GM18520 (cell line): ENCODE data around the gene DOCK8.
"Not testable (repeated sequence)": the region's sequence is repeated elsewhere in the genome, so short reads cannot be mapped to it uniquely, and the experiment has no call there.

Experiments used
- ATAC-seq: cut with Tn5 transposase; IDR thresholded peaks from one replicate; pipeline ENCODE4 v1.9.1; 2021; ENCODE audit not compliant: unreplicated experiment

Gene DOCK8

DNA sequence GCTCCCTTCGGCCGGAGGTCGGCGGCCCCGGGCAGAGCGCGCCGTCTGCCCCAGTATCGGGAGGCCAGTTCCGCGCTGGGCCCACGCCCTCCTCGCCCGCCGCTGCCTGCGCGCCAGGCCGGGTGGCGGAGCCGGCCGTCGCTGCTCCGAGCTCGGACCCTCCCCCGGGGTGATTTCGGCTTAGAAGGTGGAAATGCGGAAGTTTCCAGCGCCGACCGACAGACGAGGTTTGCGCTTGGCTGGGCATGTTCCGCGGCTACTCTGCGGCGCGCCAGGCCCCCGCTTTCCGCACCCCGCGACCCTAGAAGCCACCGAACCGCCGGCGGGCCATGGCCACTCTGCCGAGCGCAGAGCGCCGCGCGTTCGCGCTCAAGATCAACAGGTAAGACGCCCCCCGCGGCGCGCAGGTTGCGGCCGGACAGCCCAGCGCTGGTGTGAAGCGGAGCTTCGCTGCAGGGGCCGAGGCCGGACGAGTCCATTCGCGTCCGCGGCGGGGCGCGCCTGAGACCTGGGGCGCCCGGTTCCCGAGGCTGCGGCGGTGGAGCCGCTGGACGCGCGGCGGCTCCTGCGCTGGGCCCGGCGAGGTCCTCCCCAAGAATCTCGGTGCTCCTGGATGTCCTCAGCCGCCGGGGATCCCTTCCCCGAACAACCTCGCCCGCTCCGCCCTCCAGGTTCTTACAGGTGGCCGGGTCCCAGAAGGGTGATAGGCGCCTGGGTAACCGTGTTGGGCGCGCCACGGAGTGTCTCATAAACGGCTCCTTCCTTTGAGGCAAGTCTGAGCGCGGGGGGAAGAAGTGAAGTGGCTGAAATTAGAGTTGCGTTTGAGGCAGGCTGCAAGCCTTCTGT, at the start of gene DOCK8:
DOCK8 (plus strand) TSS at position 218 of the 846 bp plus-strand sequence; CDS start at position 330, 112 bp downstream.
- peak; percentile 70 for ATAC-seq

GRCh38 chr9:169757-170156, 44.9 kb upstream of the DOCK8 start:
- not testable (repeated sequence) for ATAC-seq

DNA sequence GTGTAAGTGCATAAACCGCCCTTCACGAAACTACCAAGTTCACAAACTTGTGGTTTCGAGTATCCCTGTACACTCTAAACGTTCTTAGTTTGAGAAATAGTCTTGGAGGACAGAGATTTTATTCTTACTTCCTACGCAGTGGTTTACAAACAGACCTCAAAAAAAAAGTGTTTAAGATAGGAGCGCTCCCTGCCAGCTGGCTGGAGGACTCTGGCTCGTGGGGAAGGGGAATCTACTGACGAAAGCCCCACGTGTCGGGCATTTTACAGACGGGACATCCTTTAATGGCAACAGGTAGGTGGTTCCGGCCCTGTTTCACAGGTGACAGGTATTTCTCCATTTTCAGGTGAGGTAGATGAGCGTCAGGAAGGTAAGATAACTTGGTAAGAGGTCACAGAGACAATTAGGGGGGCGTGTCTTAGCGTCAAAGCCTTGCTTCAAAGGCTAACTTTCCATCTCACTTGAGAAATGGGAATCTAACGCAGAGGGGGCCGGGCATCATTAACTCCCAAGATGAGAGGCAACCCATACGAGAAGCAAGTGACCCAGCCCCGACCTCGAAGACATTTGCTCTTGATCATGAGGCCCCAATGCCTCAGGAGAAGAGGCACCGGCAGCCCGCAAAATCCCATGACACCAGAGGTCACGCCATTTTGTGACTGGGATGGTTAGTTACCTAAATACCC, 36.4 kb upstream of the DOCK8 start:
- ATAC-seq: not testable (repeated sequence)

DNA sequence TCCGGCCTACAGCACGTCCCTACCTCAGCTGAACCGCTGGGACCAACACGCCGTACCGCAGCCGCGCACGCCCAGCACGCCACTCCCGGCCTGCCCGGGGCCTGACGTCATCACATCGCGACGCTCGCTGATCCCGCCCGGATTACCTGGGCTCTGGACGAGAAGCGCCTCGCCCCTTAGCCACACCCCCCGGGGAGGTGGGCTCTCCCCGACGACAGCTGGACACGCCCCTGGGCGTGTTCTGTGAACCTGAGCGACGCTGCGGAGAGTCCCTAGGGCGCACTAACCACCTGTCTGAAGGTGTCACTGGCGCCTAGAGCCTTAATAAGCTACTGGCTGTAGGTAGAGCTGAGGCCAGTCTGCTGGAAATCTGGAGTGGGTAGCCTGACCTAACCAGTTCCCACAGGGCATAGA, 35.7 kb upstream of the DOCK8 start, which contains the start of gene ZNG1A:
ZNG1A (minus strand) TSS at position 87 of the 414 bp plus-strand sequence. CDS start 87 bp downstream, outside the sequence.
- not testable (repeated sequence) for ATAC-seq

GRCh38 chr9:199601-200000, 15.1 kb upstream of the DOCK8 start:
- ATAC-seq: not testable (repeated sequence)

- ATAC-seq: no peak
Measured at GRCh38 chr9:206481-206880, 8.2 kb upstream of the DOCK8 start.

GRCh38 chr9:209143-209758, 5.4 kb upstream of the DOCK8 start:
- ATAC-seq: no peak

DNA sequence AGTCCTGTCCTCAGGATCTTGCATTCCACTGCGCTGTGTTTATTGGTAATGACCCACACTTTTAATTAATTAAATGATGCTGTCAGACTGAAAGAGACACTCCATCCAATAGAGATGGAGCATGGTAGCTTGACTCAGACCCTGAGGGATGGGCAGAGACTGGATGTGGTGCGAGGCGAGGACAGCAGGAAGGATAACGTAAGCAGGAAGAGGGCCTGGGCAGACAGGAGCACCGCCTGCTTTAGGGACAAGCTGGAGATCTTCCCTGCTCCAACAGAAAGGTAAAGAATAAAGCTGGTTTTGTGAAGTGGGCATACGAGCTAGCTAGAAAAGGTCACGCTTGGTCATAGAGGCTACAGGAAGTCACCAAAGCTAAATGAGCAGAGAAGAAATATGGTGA, 3.6 kb upstream of the DOCK8 start:
- ATAC-seq: no peak

GRCh38 chr9:211557-211956, 3.1 kb upstream of the DOCK8 start:
- no peak for ATAC-seq

DNA sequence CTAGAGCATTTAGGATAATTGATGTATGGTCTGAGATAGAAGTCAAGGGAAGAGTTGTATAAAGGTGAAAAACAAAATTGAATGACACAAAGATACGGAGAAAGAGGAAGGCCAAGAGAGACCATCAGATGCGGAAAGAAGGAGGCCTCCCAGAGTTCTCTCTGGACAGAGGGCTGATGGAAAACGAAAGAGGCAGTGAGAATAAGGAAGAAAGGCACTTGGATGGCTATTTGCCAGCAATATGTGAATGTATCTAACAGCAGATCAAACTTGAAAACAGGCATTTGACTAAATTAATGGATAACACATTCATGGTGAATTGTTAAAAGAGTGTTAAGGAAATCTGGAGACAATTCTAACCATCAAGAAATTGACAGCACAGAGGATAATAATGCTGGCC, 2.4 kb upstream of the DOCK8 start:
- ATAC-seq: no peak

DNA sequence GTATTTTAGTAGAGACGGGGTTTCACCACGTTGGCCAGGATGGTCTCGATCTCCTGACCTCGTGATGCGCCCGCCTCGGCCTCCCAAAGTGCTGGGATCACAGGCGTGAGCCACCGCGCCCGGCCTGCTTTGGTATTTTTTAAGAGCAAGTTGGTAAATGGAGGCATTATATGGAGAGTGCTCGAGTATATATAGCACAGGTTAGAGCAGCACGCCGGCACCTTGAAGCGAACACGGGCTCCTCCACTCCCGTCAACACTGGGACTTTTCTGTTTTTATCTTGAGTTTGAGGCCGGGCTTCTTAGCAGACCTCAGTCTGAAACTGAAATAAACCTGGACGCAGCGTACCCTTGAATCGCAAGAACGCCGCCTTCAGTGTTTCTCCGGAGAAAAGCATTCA, 764 bp upstream of the DOCK8 start:
- ATAC-seq: not testable (repeated sequence)

DNA sequence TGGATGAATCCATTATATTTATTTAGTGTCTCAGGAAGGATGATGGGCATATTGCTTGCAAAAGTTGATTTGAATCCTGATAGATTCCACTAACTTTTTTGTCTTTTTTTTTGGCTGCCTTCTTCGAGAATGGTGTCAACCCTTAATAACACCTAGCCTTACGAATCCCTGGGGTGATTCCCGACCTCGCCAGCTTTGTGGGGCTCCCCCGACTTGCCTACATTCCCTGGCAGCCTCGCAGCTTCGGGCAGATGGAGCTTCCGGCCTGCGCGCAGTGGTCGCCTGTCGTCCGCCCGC, 366 bp upstream of the DOCK8 start:
- ATAC-seq: no peak

DNA sequence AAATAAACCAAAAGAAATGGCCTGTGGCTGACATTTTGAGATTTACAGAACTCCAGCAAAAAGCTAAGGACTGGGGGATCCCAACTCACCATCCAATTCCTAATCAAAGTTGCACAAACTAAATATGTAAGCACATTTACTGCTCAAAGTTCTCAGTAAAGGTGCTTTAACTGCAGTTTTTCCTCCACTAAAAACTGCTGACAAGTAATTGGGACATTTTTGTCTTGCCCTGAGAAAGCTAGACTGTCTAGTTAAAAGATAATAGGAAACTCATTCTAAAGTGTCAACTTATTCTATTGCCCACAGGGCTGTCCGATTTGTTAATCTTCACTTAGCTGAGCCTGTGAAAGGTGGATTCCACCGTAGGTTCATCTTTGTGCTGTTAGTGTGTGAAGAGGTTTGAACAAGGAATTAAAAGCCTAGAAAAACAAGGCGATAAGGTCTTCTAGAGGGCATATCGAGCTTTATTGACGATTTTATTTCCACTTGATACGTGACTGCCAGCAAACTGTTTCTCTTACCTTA, 1.0 kb downstream of the DOCK8 start:
- no peak for ATAC-seq

- ATAC-seq: no peak
Measured at GRCh38 chr9:216866-217265, 2.2 kb downstream of the DOCK8 start.

DNA sequence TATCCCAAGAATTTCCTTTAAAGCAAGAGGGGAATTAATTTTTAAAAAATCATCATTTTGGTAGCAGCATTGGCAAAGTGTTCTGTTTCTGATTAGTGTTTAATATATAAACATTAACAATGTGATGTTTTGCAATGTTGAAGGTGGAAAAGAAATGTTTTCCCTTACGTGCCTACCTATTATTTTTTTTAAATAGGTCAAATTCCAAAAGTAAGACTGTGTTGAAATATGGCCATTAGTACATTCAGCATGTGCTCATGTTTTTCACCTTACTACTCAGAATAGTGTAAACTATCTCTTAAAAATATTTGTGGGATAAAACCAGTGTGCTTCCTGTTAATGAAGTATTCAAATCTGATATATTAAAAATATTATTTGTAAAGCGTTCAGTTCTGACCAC, 3.3 kb downstream of the DOCK8 start:
- ATAC-seq: no peak

GRCh38 chr9:219036-219435, 4.4 kb downstream of the DOCK8 start:
- ATAC-seq: not testable (repeated sequence)

DNA sequence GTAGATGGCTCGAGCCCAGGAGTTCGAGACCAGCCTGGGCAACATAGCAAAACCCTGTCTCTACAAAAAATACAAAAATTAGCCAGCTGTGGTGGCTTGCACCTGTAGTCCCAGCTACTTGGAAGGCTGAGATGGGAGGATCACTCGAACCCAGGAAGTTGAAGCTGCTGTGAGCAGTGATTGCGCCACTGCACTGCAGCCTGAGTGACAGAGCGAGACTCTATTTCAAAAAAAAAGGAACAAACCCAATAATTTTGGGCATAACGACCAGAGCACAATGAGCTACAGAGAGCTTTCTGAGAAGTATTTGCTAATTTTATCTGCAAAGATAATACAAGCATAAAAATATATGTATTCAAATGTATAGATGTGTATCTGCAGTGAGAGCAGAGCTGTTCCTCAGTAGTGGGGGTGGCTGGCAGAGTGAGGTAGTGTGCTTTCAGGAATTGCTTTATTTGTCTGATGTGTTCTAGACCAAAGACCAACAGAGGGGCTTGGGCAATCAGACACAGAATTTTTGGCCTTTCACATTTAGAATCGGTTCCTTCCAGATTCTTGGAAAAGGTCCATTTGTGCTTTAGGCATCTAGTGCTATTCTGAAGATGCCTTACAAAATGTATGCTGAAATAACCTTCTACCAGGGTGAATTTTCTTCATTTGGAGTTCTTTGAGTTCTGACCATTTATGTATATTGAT, 5.2 kb downstream of the DOCK8 start:
- no peak for ATAC-seq

- no peak for ATAC-seq
Measured at GRCh38 chr9:221989-222776, 7.5 kb downstream of the DOCK8 start.

DNA sequence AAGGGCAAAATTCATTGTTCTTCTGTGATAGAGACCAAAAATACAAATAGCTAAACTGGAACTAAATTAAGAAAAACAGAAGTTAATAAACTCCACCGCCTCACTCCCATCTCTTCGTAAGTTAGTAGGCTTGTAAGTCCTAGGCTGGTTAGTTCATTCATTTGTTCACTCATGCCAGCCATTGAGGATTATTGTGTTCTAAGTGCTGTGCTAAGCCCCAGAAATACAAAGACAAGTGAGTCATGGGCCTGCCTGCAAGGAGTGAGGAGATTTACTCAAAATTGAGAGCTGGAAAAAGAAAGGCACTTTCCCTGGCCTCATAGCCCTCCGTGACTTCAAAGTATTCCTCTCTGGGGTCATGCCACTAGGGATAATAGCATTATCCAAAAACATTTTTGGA, 8.5 kb downstream of the DOCK8 start:
- ATAC-seq: no peak

DNA sequence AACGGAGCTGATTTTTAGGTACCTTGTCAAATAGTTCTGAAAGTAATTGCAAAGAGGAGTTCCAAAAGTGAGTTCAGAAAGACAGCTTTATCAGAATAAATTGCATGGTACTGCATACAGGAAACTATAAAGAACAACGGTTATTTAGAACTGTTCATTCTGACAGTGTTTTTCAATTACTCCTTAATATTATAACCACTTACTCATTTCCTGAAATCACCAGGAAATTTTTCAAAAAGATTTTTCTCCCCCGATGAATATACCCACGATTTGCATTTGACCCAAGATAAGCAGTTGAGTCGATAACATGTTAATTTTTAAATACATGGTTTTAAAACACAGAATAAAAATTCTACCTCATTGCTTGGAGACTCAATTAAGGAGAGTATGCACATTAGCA, 9.4 kb downstream of the DOCK8 start:
- ATAC-seq: no peak
